ENCODE data around the gene GPR153. TPM values are rescaled to one million over a fixed set of nuclear protein-coding genes. Genes with fewer than 3 reads are reported as not detected.

The GPR153 gene
- total and polyA plus RNA-seq, 7 donors: 3.7 to 32.4 (median 10.8) TPM

GRCh38 chr1:6287029-6287428 is 26.1 kb upstream of the GPR153 start:
- peaks cover 0 to 6% (median 3%) of the 10 kb centered on the region in 4 donors for H3K4me1 ChIP-seq
- no peak overlapping the region for H3K27ac ChIP-seq
- 87 to 88% methylated on average over 13 of the region's 13 CpGs for WGBS, 2 donors
- H3K36me3 ChIP-seq: no peaks in the 10 kb centered on the region
- no peaks in the 10 kb centered on the region for H3K9me3 ChIP-seq
- intact Hi-C loops (cut with DNase I): no loop called here
- no peak for TF ChIP-seq EP300 (IDR thresholded peaks at IDR 0.05)
- TF ChIP-seq CTCF (IDR thresholded peaks at IDR 0.05): no peak
- no peak for TF ChIP-seq POLR2A (IDR thresholded peaks at IDR 0.05)
- TF ChIP-seq POLR2AphosphoS5 (IDR thresholded peaks at IDR 0.05): no peak
- no peak overlapping the region for H3K4me3 ChIP-seq
- no peak for DNase-seq
- H3K27me3 ChIP-seq: no peaks in the 10 kb centered on the region

- intact Hi-C loops (cut with DNase I): no loop called here
- Histone ChIP-seq H3K36me3 (no peaks in the 10 kb centered on the region), H3K9me3 (no peaks in the 10 kb centered on the region), H3K4me3 (no peak overlapping the region), H3K4me1 (peaks cover 0 to 6% (median 3%) of the 10 kb centered on the region in 4 donors), H3K27ac (no peak overlapping the region), H3K27me3 (no peaks in the 10 kb centered on the region)
- 95 to 97% methylated on average over 8 of the region's 8 CpGs for WGBS, 2 donors
- TF ChIP-seq POLR2A (IDR thresholded peaks at IDR 0.05) (no peak), EP300 (IDR thresholded peaks at IDR 0.05) (no peak), CTCF (IDR thresholded peaks at IDR 0.05) (no peak), POLR2AphosphoS5 (IDR thresholded peaks at IDR 0.05) (no peak)
- no peak for DNase-seq
These were observed 25.4 kb upstream of the GPR153 start for GRCh38 chr1:6286266-6286665.

GRCh38 chr1:6285336-6285735 is 24.4 kb upstream of the GPR153 start:
- DNase-seq: no peak
- no peaks in the 10 kb centered on the region for H3K9me3 ChIP-seq
- 94% methylated on average over 11 of the region's 11 CpGs for WGBS, 2 donors
- no peak overlapping the region for H3K27ac ChIP-seq
- H3K36me3 ChIP-seq: no peaks in the 10 kb centered on the region
- H3K27me3 ChIP-seq: no peaks in the 10 kb centered on the region
- TF ChIP-seq POLR2AphosphoS5 (IDR thresholded peaks at IDR 0.05): no peak
- TF ChIP-seq EP300 (IDR thresholded peaks at IDR 0.05): no peak
- no peak for TF ChIP-seq CTCF (IDR thresholded peaks at IDR 0.05)
- no peak for TF ChIP-seq POLR2A (IDR thresholded peaks at IDR 0.05)
- H3K4me1 ChIP-seq: peaks cover 0 to 6% (median 3%) of the 10 kb centered on the region in 4 donors
- H3K4me3 ChIP-seq: no peak overlapping the region
- intact Hi-C loops (cut with DNase I): no loop called here

GRCh38 chr1:6282577-6283270 is 21.8 kb upstream of the GPR153 start:
- 87 to 93% methylated on average over 17 of the region's 17 CpGs for WGBS, 2 donors
- DNase-seq: no peak
- no peaks in the 10 kb centered on the region for H3K4me1 ChIP-seq
- no peaks in the 10 kb centered on the region for H3K9me3 ChIP-seq
- TF ChIP-seq POLR2A (IDR thresholded peaks at IDR 0.05) (no peak), CTCF (IDR thresholded peaks at IDR 0.05) (no peak), POLR2AphosphoS5 (IDR thresholded peaks at IDR 0.05) (no peak), EP300 (IDR thresholded peaks at IDR 0.05) (no peak)
- H3K27me3 ChIP-seq: no peaks in the 10 kb centered on the region
- H3K4me3 ChIP-seq: no peak overlapping the region
- no peaks in the 10 kb centered on the region for H3K36me3 ChIP-seq
- H3K27ac ChIP-seq: no peak overlapping the region
- intact Hi-C loops (cut with DNase I): no loop called here
